Measurements from ENCODE around the gene DGUOK.

- no peak for TF ChIP-seq CTCF (conservative IDR thresholded peaks at IDR 0.05; ENCODE audit: low read depth in 2 of 2)
- TF ChIP-seq JUNB (IDR thresholded peaks at IDR 0.05; ENCODE audit: unreplicated experiment), result no peak
- TF ChIP-seq STAT1 (IDR thresholded peaks at IDR 0.05; ENCODE audit: unreplicated experiment), result no peak
- no peak for TF ChIP-seq EZH2 (IDR thresholded peaks at IDR 0.05; ENCODE audit: low read depth, unreplicated experiment)
- no peak for TF ChIP-seq ETS1 (IDR thresholded peaks at IDR 0.05)
- no peak for TF ChIP-seq POLR2AphosphoS5 (IDR thresholded peaks at IDR 0.05; ENCODE audit: low read depth)
- no peak for TF ChIP-seq REST (IDR thresholded peaks at IDR 0.05; ENCODE audit: unreplicated experiment)
- no peak for TF ChIP-seq NANOG (IDR thresholded peaks at IDR 0.05; ENCODE audit: borderline replicate concordance)
- no peak for TF ChIP-seq EZH2phosphoT487 (IDR thresholded peaks at IDR 0.05; ENCODE audit: unreplicated experiment)
These were observed 55.5 kb downstream of the DGUOK start for GRCh38 chr2:73982140-73982617.

Measured in GM23338 (cell line).